AML-193 (cell line): ENCODE results near the gene SNAPC4.
A peak's percentile ranks its signal among the peaks of the same experiment; 100 is the strongest.

ENCODE experiments used
- DNase-seq, 2 experiments: peaks; one replicate each; lab custom pipeline; 2025; lab: John Stamatoyannopoulos, UW

Gene SNAPC4

DNA sequence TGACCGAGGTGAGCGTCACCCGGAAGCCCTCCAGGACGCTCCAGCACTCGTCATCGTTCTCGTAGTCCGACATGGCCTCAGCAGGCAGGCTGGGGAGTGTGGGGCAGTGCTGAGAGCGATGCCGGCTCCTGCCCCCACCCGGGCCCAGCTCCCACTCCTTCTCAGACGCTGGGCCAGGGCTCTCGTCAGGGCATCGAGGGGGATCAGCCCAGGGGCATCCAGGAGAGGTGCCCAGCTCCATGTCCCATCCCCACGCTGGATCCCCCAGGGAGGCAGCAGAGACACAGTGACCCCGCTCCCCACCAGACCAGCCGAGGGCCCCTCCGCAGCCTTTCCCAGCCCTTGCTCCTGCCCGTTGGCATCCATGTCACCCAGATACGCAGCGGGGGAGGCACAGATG lies 28.0 kb downstream of the SNAPC4 start:
- no peak for DNase-seq

DNA sequence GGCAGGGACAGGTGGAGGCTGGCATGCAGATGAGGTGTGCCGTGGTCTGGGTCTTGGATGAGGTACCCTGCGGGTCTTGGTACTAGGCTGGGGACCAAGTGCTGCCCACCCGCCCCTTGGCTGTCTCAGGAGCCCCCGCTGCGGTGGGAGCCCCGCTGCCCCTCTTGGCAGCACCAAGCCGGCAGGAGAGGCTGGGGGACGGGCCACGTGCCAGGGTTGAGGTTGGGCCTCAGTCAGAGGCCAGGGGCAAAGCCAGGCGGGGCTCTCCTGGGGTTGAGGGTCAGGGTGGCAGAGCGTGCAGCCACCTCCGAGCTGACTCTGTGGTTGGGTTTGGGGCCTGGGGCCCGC lies 28.5 kb downstream of the SNAPC4 start:
- no peak for DNase-seq

DNA sequence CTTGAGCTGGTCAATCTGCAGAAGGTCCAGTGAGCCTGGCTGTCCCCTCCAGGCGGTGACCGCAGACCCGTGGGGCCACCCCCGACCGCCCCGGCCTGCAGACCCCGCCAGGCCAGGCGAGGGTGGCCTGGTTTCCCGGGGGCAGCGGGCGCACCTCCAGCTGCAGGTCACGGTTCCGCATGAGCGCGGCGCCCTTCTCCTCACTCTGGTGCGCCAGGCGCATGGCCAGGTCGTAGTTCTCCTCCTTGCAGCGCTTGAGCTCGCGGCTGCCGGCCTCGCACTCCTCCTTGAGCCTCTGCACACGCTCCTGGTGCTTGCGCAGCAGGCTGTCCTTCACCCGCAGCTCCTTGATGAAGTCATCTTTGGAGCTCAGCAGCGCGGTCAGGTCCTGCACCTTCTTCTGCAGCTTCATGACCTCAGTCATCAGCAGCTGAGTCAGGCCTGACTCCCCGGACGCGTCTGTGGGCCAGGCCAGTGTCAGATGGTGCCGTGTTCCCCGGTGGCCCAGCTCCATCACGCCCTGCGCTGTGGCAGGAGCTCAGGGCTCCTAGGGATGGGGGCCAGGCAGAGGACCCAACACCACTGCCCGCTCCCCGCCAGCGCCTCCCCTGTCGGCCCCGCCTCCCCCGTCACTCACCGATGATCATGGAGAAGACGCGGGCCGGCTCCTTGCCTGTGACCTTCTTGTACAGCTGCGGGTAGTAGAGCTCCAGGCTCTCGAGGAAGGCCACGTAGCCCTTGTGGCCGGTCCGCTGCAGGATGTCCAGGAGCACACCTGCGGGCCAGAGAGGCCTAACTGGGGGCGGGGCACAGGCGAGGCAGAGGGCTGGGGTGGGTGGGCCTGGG lies 29.1 kb downstream of the SNAPC4 start:
- no peak for DNase-seq

DNA sequence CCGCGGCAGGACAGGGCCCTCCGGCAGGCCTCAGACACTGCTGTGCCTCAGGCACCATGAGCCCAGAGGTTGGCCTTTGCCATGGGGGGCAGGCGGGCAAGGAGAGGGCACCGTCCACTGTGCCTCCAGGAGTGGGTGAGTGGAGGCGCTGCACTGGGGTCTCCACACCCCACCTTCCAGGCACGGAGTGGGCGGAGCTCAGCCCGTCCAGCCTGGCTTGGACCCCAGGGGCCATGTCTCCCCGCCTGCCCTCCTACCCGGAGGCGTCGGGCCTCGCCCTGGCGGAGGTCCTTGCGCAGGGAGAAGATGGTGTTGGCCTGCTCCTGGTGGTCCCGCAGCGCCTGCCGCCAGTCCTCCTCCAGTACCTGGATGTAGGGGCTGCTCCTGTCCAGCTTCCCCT lies 29.9 kb downstream of the SNAPC4 start:
- no peak for DNase-seq

DNA sequence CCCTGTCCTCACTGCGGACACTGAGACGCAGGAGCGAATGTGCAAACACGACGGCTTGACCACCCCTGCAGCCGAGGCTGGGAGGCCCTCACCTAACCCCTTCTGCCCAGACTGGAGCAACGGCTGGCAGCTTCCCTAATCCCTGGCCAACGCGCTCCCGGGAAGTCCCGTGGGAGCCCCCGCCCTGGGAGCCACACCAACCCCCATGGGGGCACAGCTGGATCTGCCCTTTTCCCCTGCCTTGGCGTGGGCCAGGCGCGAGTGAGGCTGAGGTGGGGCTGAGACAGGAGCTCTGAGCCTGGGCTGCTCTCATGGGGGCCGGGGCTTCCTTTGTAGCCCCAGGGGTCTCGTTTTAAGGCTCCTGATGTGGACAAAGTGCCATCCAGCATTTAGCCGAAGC lies 31.8 kb downstream of the SNAPC4 start:
- no peak for DNase-seq

DNA sequence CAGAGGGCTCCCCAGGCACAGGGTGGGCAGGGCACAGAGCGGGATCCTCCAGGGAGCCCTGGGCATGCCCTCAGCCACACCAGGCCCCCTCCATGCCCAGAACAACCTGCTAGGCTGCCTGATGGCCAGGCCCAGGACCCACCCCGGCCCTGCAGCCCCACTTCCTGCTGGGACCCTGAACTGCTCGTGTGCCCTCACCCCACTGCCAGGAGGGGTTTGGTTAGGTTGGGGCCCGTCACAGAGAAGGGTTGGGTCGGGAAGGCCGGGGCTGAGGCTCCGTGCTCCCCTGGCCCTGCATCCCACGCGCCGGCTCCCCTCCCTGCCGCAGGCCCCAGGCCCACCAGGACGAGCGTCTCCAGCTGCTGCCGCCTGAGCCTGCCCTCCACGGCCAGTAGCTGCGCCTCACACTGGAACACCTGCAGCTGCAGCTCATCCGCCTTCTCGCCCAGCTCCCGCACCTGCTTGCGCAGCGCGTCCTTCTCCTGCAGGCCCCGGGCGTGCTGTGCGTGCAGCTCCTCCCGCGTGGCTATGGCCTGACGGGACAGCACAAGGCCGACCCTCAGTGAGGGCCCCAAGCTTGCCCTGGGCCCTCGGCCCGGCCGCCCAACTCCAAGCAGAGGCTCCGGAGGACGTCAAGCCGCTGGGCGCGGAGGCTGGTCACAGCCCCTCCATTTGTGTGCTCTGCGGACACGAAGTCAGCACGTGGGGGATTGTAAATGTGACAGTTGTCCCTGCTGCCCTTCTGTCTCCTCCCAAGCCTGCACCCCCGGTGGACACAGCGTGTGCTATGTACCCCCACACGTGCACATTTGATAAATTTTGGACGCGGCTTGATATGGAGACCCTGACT lies 32.4 kb downstream of the SNAPC4 start:
- no peak for DNase-seq

DNA sequence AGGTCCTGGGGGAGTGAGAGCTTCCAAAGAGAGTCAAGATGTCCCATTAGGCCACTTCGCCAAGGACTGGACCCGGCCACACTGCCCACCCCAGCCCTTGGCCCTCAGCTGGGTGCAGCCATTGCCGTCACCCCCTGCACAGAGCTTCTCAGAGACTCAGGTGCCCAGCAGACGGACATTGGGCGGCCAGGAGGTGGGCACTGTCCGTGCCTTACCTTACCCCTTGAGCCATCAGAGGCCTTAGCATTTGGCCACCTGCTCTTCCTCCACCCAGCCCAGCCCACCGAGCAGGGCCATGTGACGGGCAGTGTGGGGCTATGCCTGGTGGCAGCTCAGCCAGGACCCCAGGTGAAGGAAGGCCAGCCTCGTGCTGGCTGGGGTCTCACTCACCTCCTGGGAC lies 33.1 kb downstream of the SNAPC4 start:
- no peak for DNase-seq

DNA sequence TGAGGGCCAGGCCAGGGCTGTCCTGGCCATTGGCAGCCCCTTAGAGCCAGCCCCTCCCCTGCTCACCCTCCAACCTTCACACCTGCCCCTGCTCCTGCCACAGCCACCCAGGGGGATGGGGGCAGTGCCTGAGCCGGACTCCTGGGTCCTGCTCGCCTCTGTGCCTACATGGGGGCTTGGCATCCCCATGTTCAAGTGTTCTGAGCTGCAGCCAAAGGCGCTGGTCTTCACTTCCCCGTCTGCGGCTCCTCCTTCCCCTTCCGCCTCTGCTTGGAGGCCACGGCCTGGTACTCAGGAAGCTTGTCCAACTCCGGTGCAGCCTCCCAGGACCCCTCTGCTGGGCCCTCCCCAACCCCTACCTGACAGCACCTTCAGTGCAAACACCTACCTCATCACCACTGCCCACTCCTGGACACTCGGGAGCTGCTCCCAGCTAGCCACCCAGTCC lies 34.2 kb downstream of the SNAPC4 start:
- no peak for DNase-seq

DNA sequence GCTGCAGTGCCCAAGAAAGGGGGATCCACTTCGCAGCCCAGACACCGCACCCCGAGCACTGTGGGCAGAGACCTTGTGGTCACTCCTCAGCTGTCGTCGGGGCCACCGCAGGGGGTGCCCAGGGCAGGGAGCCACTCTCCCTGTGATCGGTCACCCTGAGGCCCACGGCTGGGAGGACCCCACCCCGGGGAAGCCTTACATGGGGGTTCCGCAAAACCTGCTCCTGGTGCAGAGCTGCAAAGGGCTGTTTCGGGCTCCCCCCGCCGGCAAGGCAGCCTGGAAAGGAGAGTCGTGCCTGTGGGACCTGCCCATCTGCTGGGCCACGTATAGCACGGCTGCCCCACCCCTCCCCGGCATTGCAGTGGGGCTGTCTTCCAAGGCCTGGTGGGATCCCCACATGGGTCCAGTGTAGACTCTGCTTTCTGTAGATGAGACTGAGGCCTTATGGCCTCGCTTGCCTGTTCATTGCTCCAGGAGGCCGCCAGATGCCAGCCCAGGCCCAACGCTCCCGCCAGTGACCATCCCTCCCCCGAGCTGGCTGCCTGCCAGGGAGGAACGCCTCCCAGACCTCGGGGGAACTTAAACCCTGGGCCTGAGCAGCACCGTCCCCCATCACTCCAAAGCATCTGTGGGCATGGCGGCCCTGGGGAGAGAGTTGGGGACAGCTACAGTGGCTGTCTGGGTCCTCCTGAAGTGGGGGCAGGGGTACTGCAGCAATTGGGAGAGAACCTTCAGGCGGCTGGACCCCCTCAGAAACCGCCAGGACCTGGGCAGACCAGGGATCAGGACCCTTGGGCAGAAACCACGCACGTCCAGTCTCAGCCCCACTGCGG lies 34.8 kb downstream of the SNAPC4 start:
- no peak for DNase-seq

DNA sequence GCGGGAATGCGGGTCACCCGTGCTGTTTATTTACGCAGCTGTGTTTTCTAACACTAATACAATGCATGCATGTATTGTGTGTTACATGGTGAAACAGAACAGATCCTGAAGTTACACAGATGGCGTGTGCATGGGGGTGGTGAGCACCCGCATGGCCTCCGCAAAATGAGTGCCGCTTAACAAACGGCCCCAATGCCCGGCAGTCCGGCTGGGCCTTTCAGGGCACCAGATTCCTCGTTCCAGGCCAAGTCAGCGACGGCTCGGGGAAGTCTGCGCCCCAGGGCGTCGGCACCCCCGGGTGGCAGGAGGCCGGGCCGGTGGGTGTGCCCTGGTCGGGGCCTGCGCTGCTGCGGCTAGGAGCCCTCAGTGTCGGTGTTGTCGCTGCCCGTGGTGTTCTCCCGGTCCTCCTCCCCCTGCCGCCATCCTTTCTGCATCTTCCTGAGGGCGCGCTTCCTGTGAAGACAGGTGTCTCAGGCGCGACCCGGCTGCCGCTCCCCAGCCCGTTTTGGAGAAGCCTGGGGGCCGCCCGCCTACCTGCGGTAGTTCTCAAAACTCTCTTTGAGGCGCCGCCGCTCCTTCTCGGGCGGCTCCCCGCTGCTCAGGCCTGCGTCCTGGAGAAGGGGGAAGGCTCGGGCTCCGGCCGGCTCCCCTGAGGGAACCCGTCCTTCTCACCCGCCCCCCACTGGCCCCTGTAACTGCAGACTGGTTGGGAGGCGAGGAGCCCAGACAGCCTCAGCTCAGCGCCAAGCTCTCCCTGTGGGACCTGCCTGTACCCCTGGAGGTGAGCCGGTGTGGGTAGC lies 35.8 kb downstream of the SNAPC4 start:
- no peak for DNase-seq

DNA sequence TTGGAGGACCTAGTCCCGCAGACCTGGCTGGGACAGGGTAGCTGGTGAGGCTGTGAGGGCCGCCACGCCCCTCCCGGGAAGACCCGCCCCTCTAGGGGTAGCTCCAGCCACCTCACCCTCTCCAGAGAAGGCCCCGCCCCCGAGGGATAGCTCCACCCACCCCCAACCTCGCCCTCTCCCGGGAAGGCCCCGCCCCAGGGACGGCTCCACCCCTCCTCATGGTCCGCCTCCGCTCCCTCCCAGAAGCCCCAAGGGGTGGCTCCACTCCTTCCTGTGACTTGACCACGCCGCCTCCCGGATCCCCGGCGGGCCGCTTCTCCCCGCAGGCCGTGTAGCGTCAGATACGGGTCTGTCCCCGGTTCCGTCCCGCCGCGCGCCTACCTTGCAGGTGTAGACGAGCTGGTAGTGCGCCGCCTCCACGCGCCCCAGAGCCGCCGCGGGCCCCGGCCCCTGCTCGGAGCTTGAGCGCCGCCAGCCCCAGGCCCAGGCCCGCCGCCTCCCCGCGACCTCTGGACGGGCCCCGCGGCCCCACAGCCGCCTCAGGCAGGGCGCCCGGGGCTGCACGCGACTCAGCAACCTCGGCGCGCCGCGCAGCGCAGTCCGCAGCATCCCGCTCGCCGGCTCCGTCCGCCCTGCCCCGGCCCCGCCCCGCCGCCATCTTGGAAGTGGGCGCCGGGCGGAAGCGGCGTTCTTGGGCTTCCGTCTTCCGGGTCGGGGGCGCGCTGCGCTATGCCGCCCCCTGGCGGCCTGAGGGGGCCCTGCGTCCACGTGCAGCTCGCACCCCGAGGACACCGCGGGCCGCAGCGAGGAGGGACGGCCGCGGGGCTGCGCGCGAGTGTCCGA lies 36.6 kb downstream of the SNAPC4 start, which contains the start of gene DNLZ:
TSS of gene DNLZ (minus strand) at position 639 of the 843 bp plus-strand sequence. CDS start at position 609, 30 bp downstream.
- peak; percentile 65 to 76 for DNase-seq

DNA sequence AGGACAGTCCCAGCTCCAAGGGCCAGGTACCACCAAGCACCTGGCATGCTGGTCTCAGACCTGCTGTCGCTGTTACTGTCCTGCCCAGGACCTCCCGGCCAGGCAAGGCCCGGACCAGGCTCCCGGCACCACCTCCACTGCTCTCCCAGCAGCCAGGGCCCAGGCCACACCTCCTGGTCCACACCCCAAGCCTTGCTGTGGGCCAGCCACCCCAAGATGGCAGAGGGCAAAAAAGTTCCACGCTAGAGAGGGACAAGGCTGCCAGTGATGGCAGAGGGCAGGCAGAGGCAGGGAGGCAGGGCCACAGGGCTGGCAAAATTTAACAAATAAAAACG lies 37.6 kb downstream of the SNAPC4 start:
- DNase-seq: no peak

DNA sequence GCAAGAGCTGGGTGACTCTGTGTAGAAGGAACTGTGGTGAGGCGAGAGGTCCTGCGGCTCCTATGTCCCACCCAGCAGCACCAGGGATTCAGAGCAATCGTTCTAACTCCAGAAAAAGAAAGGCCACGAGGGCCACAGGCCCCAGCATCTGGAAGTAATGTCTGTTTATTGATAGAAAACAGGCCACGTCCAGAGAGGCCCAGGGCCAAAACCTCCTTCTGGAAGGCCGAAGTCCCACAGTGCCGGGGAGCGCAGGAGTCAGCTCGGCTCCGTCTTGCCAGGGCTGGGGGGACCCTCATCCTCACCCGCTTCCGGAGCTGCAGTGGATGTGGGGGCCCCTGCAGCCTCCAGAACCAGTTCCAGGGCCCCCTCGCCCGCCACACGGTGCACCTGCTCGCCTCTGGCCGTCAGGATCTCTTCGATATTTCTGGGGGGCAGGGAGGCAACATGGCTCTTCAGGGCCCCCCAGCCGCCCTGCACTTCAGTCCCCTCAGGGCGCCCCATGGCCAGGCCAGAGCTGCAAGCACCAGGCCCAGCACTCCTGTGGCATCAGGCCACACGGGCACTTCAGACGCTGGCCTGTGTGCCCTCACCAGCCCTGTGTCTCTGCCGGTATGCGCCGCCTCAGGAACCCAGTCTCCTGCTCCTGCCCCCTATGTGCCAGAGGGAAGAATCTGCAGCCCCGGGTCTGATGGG lies 38.1 kb downstream of the SNAPC4 start:
- DNase-seq: no peak

DNA sequence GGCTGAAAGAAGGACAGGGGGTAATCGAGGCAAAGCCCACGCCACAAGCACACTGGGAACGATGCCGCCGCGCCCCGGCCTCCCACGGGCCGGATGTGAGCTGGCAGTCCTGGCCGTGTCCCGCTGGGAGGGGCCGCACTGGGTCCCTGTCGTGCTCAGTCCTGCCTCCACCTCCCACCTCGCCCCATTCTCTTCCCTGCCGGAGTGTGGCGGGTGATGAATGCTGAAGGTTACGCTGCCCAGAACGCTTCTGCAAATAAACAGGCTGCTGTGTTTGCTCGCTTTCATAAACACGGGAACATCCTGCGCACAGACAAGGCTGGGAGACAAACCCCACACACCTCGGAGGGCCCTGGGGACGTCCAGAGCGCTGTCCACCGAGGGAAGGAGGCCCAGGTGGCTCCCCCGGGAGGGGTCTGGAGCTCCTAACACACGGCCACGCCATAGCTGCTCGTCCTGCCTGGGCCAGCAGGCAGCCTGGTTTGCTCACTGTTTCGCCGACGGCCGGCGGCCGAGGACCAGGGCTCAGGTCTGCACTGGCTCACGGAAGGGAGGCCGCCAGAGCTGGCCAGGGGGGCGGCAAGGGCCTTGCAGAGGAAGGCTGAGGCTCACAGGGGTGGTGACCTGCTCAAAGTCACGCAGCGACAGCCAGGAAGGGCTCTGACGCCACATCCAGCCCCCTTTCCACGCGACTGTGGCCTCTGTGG lies 38.8 kb downstream of the SNAPC4 start:
- DNase-seq: no peak

DNA sequence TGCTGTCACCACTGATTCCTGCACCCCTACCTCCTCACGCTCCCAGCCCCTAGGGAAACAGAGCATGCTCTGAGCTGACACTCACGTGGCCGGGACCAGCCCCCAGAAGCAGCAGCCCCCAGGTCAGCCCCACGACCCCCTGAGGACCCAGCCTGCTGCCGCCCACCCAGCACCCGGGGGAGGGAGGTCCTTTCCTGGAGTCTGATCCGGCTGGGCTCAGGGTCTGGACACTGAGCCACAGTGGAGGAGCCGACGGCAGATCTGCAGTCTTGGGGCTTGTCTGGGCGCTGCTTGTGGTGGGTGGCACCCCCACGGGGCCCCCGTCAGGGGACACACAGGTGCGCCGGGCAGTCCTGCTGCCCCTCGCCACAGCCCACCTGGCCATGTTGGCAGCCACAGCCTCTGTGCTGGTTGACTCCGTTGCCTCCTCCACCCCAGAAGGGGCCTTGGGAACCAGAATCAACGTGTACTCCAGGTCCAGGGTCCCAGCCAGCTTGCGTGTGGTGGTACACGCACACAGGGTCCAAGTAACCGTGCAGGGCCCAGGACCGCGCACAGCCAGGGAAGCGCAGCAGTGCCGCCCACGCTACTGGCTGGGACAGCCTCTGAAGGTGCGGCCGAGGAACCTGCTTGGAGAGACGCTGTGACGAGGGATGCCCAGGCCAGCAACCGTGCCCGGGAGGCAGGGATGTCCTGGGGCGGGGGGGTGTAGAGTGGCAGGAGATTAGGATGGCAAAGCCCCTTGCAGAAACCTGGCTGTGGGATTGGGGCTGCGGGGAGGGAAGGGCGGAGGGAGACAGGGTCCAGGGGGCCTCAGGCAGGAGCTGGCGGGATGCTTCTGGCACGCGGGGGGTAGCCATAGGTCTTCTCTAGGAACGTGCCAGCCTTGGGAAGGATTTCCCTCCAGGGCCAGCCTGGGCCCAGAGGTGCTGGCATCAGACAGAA lies 39.9 kb downstream of the SNAPC4 start:
- DNase-seq: no peak

DNA sequence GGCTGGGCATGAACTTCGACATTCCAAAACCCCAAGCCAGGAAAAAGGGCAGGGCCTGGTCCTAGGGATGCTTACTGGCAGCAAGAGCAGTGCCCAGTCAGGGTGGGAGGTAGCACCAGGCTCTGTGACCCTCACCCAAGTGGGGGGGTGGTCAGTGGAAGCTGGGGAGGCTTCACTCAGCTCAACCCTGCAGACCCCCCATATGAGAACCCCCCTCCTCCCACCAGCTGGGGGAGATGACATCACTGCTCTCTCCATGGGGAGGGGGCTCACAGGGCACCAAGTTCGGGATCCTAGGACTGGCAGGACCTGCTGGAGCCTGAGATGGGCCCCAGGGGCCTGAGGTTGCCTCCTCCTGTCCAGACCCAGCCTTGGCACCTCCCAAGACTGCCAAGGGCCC lies 41.1 kb downstream of the SNAPC4 start:
- DNase-seq: no peak

DNA sequence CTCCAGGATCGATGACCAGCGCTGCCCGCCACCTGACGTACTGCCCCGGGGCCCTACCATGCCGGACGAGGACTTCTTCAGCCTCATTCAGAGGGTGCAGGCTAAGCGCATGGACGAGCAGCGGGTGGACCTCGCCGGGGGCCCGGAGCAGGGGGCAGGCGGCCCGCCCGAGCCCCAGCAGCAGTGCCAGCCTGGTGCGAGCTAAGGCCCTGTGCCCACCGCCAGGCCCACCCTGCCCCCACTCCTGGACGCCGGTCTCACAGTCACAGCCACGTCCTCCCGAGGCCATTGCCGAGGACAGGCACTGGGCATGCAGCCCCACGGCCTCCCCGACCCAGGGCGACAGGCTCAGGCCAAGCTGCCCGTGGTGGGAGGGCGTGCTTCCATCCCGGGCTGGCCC lies 42.0 kb downstream of the SNAPC4 start:
- no peak for DNase-seq

DNA sequence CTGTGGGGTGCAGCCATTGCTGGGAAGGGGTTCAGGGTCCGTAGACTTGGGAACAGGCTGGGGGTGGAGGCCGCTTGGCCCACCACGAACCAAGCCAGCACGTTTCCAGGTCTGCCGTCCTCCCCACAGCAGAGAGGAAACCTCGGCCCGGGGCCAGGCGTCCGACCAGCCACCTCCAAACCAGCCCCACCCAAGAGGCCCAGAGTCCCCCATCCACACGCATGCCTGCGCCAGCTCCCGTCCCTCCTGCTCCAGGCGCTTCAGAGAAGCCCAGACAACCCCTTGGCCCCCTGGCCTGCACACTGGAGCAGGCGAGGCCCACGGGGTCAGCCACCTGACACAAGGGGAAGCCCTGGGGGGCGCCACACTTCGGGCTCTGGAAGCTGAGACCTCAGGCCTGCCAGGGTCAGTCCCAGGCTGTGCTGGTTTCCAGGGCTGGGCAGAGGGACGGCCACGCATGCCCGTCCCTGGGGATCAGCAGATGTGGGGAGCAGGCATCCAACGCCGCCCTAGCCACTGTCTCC lies 42.7 kb downstream of the SNAPC4 start:
- no peak for DNase-seq
